Right cardiac atrium (tissue), 5 donors: ENCODE data around the gene PHF20. TPM values are rescaled to one million over a fixed set of nuclear protein-coding genes. Genes with fewer than 3 reads are reported as not detected.
A peak's percentile ranks its signal among the peaks of the same experiment; 100 is the strongest.

Experiments
- ATAC-seq, 2 donors: fragments of 200-7000 bp; cut with Tn5 transposase; one replicate each; pipeline versions ENCODE4 v1.8.0 to v1.9.1; 2020; ENCODE audit warnings: moderate library complexity in 2 of 2, mild to moderate bottlenecking in 1 of 2
- DNase-seq, 3 donors: peaks; one replicate each; pipeline ENCODE4 v3.0.0-alpha.2; 2020
- H3K27ac ChIP-seq: one replicate; pipeline ENCODE4 v1.5.1; 2013; ENCODE audit warnings: mild to moderate bottlenecking, low read length, control low read depth, moderate library complexity
- H3K27me3 ChIP-seq: one replicate; pipeline ENCODE4 v1.6.1; 2013; ENCODE audit not compliant: control insufficient read depth, insufficient read depth
- H3K4me1 ChIP-seq: one replicate; pipeline ENCODE4 v1.6.1; 2013; ENCODE audit warnings: low read length; ENCODE audit not compliant: control insufficient read depth, insufficient read depth
- H3K4me3 ChIP-seq: one replicate; pipeline ENCODE4 v1.5.1; 2013; ENCODE audit warnings: low read length, control low read depth
- H3K9me3 ChIP-seq: one replicate; pipeline ENCODE4 v1.6.1; 2013; ENCODE audit warnings: low read length; ENCODE audit not compliant: control insufficient read depth
- WGBS: extraction: QIAGEN DNeasy Blood & Tissue Kit; methylation state at CpG from one replicate; pipeline ENCODE4 v1.1.7; 2013; 5-methylcytosine and 5-hydroxymethylcytosine counted together
- intact Hi-C, 4 donors: fragments of 100-400 bp; cut with DNase I; formaldehyde crosslinking; loops; one replicate each; pipeline versions ENCODE4 v1.11.0 to v1.14.0; 2022 to 2023
- polyA plus RNA-seq: library from polyadenylated mRNA; stranded (reverse); fragments of 200-250 nt; gene quantifications from one replicate; pipeline ENCODE4 v1.2.3, GENCODE V29; 2013
- total RNA-seq, 4 donors: library from RNA; stranded (reverse); fragmentation: NEBNext Ultra II Directional; extraction: Animal tissue kit (Norgen Biotek cat#: 25700); gene quantifications; one replicate each; pipeline ENCODE4 v1.2.1, GENCODE V29; 2021
- donor health status: healthy with polysubstance abuse.
- donor health status: DM: no; HTN: yes; CAD: no.
- donor health status: DM: no; HTN: no; CAD: no.
- donor health status: DM: no; HTN: yes; CAD: no; lungs with severe emphysema.
- donor health status: DM: yes; HTN: yes; CAD: no.

PHF20 gene
- total and polyA plus RNA-seq, 5 donors = 38.5 to 56.8 (median 55.3) TPM

DNA sequence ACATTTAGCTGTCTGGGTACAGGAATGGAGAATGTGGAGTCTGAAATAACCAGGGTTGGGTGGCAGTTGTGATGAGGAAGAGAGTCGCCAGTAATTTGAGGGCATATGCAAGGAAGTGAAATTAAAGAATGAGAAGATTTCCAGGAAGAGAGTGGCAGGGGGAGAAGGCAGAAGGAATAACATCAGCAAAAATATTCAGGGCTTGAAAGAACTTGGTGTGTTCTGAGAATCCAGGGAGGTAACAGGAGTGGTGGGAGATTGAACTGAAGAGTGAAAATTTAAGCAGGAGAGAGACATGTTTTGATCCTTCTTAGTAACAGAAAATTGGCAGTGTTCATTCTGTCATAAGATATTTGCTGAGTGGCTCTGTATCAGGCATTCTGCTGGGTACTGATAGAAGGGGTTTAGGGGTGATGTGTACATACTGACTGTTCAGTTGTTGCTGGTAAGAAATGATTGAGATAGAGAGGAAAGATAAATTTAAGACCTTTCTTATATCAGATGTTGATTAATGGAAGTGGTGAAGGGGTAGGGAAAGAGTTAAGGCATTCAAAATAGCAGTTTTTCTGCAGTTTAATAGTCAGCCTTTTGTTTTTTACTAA, 54.7 kb downstream of the PHF20 start:
- Histone ChIP-seq H3K27ac (peak overlapping the region; percentile 39), H3K4me1 (no peaks in the 10 kb centered on the region), H3K9me3 (no peaks in the 10 kb centered on the region), H3K4me3 (no peak overlapping the region), H3K27me3 (no peaks in the 10 kb centered on the region)
- DNase-seq = no peak
- 72% methylated on average over 1 of the region's 1 CpG for WGBS
- intact Hi-C loops = no loop called here
- ATAC-seq = peak in 1 of 2 donors; percentile 41

DNA sequence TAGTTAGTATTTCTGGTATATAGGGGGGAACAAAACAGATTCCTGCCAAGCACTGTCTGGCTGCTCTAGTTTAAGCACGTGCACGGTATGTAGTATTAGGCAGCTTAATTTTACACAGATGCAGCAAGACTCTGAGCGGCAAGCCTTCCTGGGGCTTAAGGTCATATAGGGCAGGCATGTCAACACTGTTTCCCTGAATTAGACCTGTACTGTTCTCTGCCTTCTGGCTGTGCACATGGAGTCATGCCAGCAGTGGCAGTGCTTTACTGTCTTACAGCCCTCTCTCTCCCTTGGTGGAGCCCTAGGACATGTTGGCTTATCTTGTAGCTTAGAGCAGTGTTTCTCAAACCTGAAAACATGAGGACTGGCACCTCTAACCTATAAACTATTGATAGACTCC, 56.6 kb downstream of the PHF20 start:
- ATAC-seq = peak; percentile 58 to 84
- H3K27ac ChIP-seq = peak overlapping the region; percentile 42
- intact Hi-C loops = no loop called here
- H3K27me3 ChIP-seq = no peaks in the 10 kb centered on the region
- no peaks in the 10 kb centered on the region for H3K4me1 ChIP-seq
- no peak overlapping the region for H3K4me3 ChIP-seq
- DNase-seq = peak; percentile 36 to 78 (median 61)
- no peaks in the 10 kb centered on the region for H3K9me3 ChIP-seq
- whole genome bisulfite sequencing = 62% methylated on average over 3 of the region's 3 CpGs

DNA sequence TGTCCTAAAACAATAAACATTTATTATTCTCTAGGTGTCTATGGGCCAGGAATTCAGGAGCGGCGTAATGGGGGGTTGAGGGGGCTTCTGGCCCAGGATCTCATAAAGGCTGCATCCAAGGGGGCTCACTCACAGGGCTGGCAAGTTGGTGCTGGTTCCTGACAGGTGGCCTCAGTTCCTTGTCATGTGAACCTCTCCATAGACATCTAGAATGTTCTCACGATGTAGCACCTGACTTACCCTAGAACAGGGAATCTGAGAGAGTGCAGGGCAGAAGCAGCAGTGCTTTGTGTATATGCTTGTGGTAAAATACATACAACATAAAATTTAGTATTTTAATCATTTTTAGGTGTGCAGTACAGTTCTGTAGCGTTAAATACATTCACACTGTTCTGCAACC, 57.1 kb downstream of the PHF20 start:
- 96% methylated on average over 4 of the region's 4 CpGs for WGBS
- intact Hi-C loops = no loop called here
- H3K9me3 ChIP-seq = no peaks in the 10 kb centered on the region
- no peak for ATAC-seq
- no peak overlapping the region for H3K4me3 ChIP-seq
- H3K27ac ChIP-seq = no peak overlapping the region
- H3K27me3 ChIP-seq = no peaks in the 10 kb centered on the region
- H3K4me1 ChIP-seq = no peaks in the 10 kb centered on the region
- DNase-seq = no peak

DNA sequence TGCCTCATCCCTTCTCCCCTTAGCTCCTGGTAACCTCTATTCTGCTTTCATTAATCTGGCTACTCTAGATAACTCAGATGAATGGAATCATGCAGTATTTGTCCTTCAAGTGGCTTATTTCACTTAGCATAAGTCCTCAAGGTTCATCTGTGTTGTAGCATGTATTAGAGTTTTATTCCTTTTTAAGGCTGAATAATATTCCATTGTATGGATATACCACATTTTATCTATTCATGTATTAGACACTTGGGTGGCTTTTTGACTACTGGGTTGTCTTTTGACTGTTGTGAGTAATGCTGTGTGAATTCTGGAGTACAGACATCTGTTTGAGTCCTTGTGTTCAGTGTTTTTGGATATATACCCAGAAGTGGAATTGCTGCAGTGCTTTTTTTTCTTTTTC, 58.4 kb downstream of the PHF20 start:
- Histone ChIP-seq H3K27ac (no peak overlapping the region), H3K4me1 (no peaks in the 10 kb centered on the region), H3K9me3 (no peaks in the 10 kb centered on the region), H3K27me3 (no peaks in the 10 kb centered on the region), H3K4me3 (no peak overlapping the region)
- intact Hi-C loops = no loop called here
- no peak for ATAC-seq
- no peak for DNase-seq

DNA sequence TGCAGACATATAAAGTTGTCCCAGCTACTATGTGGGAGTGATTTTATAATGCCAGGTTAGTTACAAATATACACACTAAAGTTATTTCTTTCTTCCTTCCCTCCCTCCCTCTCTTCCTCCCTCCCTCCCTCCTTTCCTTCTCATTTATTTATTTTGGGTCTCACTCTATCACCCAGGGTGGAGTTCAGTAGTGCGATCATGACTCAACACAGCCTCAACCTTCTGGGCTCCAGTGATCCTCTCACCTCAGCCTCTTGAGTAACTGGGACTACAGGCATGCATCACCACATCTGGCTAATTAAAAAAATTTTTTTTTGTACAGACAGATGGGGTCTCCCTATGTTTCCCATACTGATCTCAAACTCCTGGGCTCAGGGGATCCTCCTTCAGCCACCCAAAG, 59.2 kb downstream of the PHF20 start:
- Histone ChIP-seq H3K4me1 (no peaks in the 10 kb centered on the region), H3K9me3 (no peaks in the 10 kb centered on the region), H3K27ac (no peak overlapping the region), H3K4me3 (no peak overlapping the region), H3K27me3 (no peaks in the 10 kb centered on the region)
- WGBS = 76% methylated on average over 1 of the region's 1 CpG
- DNase-seq (no peak), ATAC-seq (peak in 1 of 2 donors; percentile 39)
- intact Hi-C loops = no loop called here

DNA sequence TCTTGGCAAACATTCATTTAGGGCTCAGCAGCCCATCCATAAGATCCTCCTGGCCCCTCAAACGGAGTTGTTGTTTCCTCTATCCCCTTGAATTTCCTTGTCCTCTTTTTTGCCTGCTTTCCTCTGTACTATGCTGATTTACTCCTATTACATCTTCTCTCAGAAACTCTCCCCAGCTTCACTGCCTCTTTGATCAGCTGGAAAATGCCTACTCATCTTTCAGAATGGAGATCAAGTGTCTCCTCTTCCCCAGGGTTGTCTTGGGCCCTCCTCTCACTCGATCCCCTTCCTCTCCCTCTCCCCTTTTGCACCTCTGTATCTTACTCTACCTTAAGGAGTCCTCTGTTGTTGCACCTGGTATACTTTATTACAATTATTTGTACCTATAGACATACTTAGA, 60.2 kb downstream of the PHF20 start:
- Histone ChIP-seq H3K4me3 (no peak overlapping the region), H3K27me3 (no peaks in the 10 kb centered on the region), H3K27ac (no peak overlapping the region), H3K9me3 (no peaks in the 10 kb centered on the region), H3K4me1 (no peaks in the 10 kb centered on the region)
- no peak for DNase-seq
- 90% methylated on average over 2 of the region's 2 CpGs for WGBS
- ATAC-seq = no peak
- intact Hi-C loops = no loop called here

DNA sequence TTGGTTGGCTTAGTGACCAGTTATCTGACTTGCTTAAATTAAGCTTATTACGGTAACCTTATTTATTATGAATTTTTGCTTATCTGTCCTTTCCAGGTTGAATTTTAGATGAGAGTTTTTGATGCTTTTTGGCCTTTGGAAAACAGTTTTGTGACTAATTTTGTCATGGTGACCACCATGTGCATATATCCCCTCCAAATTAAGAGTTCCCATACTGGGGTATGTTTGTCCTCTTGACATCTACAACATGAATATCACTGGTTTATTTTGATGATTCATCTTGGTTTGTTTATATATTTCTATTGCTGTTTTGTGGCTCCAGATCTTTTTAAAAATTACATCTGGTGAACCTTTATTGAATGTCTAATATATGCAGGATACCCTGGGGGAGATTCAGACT, 61.4 kb downstream of the PHF20 start:
- no peaks in the 10 kb centered on the region for H3K27me3 ChIP-seq
- H3K27ac ChIP-seq = no peak overlapping the region
- no peaks in the 10 kb centered on the region for H3K9me3 ChIP-seq
- ATAC-seq = no peak
- intact Hi-C loops = no loop called here
- WGBS = 100% methylated on average over 1 of the region's 1 CpG
- DNase-seq = no peak
- no peak overlapping the region for H3K4me3 ChIP-seq
- no peaks in the 10 kb centered on the region for H3K4me1 ChIP-seq

DNA sequence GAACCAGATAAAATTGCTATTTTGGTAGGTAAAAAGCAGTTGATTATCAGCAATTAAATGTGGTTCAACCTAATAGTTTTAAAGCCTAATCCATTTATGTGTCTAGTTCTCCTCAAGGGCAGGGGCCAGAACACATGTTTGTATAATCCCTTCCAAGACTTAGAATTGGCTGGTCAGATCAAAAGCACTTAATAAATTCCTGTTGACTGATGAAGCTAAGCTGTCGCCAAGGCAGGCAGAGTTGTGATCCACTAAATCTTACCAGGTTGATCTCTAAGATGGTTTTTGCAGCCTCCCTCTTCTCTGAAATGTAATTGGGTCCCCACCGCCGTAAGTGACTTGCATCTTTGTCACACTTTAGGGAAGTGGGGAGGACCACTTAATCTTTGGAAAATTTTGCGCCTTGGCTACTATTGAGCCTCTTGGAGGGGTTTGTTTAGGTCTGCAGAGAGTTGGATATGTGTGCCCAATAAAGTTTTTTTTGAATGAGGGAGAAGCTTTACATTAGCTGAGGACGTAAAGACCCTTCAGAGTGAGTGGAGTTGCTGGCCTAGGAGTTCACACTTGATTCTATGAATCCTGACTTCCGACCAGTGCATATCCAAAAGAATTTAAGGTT, 65.9 kb downstream of the PHF20 start:
- ATAC-seq (peak in 1 of 2 donors; percentile 22), DNase-seq (no peak)
- Histone ChIP-seq H3K4me1 (peaks cover 1% of the 10 kb centered on the region), H3K4me3 (no peak overlapping the region), H3K9me3 (no peaks in the 10 kb centered on the region), H3K27me3 (no peaks in the 10 kb centered on the region), H3K27ac (no peak overlapping the region)
- 86% methylated on average over 6 of the region's 6 CpGs for WGBS
- intact Hi-C loops = no loop called here

DNA sequence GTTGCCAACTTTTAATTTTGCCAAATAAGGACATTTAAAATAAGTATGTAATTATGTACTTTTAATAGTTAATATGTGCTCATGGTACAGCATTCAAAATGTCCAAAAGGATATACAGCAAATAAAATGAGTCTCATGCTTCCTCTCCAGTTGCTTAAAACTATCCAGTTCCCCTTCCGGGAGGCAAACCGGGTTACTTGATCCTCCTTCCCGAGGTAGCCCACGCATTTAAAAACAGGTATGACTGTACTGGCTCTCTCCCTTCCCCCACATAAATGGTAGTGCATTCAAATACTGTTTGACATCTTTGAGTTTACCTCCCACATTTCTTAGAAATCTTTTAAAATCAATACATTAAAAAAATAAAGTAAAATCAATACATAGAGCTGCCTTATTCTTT, 66.4 kb downstream of the PHF20 start:
- no peaks in the 10 kb centered on the region for H3K27me3 ChIP-seq
- DNase-seq (no peak), ATAC-seq (no peak)
- WGBS = 91% methylated on average over 4 of the region's 4 CpGs
- no peaks in the 10 kb centered on the region for H3K9me3 ChIP-seq
- intact Hi-C loops = no loop called here
- H3K27ac ChIP-seq = no peak overlapping the region
- no peak overlapping the region for H3K4me3 ChIP-seq
- H3K4me1 ChIP-seq = peaks cover 1% of the 10 kb centered on the region

DNA sequence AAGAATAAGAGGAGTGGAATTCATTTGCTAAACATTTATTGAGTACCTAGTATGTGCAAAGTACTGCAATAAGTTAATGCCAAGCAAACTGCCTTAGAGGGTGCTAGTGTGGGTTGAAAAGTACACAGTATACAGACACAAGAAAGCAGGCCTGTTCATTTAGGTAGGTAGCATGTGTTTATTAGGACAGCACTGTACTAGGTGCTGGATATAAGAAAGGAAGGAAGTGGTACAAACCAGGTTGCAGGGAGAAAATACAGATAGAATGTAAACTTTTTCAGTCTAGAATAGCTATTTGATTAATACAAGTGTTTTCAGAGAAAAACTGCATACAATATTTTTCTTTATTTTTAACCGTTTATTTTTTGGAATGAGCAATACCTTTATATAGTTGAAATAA, 68.1 kb downstream of the PHF20 start:
- H3K9me3 ChIP-seq = no peaks in the 10 kb centered on the region
- peaks cover 1% of the 10 kb centered on the region for H3K4me1 ChIP-seq
- ATAC-seq = no peak
- 91% methylated on average over 1 of the region's 1 CpG for WGBS
- no peak overlapping the region for H3K27ac ChIP-seq
- intact Hi-C loops = no loop called here
- H3K4me3 ChIP-seq = no peak overlapping the region
- DNase-seq = no peak
- no peaks in the 10 kb centered on the region for H3K27me3 ChIP-seq

DNA sequence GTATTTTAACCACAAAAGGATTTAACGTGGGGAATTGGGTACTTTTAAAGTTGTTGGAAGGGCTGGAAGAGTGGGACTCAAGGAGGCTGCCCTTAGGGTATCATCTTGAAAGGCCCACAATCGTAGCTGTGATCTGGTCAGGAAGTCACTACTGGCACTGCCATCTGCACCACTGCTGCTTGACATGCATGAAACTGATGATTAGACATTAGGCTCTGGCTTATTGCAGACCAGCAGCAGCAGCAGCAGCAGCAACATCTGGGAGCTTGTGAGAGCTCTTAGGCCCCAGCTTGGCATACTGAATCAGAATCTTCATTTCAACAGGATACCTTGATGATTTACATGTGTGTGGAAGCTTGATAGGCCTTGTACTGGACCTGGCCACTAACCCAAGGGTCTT, 68.6 kb downstream of the PHF20 start:
- ATAC-seq = no peak
- Histone ChIP-seq H3K27ac (no peak overlapping the region), H3K27me3 (no peaks in the 10 kb centered on the region), H3K4me1 (peaks cover 1% of the 10 kb centered on the region), H3K9me3 (no peaks in the 10 kb centered on the region), H3K4me3 (no peak overlapping the region)
- no peak for DNase-seq
- 68% methylated on average over 2 of the region's 2 CpGs for WGBS
- intact Hi-C loops = no loop called here

DNA sequence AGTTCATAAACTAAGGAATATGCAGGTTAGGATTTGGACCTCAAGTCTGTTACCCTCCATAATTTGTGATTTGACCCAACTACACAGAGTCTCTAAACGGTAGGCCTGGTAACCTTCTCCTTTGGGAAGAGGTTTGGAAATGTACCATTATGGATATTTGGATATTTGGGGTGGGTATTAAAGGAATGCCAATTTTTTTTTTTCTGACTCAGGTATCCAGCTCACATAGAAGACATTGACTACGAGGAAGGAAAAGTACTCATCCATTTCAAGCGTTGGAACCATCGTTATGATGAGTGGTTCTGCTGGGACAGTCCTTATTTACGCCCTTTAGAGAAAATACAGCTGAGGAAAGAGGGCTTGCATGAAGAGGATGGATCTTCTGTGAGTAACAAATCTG, 70.5 kb downstream of the PHF20 start:
- no peak overlapping the region for H3K4me3 ChIP-seq
- ATAC-seq (no peak), DNase-seq (no peak)
- peaks cover 1% of the 10 kb centered on the region for H3K4me1 ChIP-seq
- 98% methylated on average over 5 of the region's 5 CpGs for WGBS
- no peaks in the 10 kb centered on the region for H3K27me3 ChIP-seq
- intact Hi-C loops = no loop called here
- H3K9me3 ChIP-seq = no peaks in the 10 kb centered on the region
- no peak overlapping the region for H3K27ac ChIP-seq
